MM.1S (cell line): ENCODE measurements around the gene CRYM.

ENCODE experiments used
- EZH2 ChIP-seq: fragments of 300-600 bp; sonication (generic); optimal IDR thresholded peaks from 2 replicates; pipeline ENCODE3; 2017; ENCODE audit warnings: low read depth, mild to moderate bottlenecking, antibody characterized with exemption, low read length, mixed read lengths
- EZH2phosphoT487 ChIP-seq: fragments of 300-600 bp; sonication (generic); IDR thresholded peaks from 2 replicates; pipeline ENCODE4 v1.6.1; 2018; ENCODE audit warnings: antibody characterized with exemption, low read length
- TF ChIP-seq, protein P1 (sequence below): fragments of 300-600 bp; sonication (generic); IDR thresholded peaks from 2 replicates; pipeline ENCODE4 v1.5.1; 2016; ENCODE audit warnings: antibody characterized with exemption, low read length, mixed read lengths

DNA sequence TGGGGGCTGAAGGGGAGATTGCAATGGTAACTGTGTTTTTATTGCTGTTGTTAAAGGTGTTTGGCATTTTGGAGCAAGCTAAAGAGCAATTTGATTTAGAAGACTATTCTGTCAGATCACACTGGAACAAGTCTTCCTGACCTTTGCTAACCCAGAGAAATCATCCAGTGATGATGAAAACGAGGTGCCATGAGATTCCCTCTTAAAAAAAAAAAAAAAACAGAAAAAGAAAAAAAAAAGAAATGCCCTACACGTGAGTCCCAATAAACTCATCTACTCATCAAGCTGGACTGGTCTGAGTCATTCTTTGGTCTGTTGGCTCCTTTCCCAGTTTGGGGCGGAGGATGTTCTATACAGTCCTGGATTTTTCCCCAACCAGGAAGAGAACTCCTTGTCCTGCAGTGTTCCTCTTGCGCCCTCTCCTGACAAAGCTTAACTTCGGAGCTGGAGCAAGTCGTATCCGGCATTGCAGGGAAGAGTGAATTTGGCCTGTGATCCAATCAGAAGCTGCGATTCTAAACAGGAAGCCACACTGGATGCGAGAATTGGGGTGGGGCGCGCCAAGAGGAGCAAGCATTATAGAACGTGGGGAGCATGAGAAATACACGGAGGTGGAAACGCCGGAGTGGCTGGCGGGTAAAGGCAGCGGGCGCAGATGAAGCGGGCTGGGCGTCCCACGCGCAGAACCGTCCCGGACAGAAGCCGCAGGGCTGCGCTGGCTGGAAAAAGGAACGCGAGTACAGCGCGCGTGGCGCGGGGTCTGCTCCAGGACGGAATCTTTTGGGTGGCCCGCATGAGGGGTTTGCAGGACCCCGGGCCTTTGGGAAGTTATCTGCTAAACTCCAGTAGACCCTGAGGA is 22.4 kb upstream of the CRYM start:
- TF ChIP-seq, protein P1, sequence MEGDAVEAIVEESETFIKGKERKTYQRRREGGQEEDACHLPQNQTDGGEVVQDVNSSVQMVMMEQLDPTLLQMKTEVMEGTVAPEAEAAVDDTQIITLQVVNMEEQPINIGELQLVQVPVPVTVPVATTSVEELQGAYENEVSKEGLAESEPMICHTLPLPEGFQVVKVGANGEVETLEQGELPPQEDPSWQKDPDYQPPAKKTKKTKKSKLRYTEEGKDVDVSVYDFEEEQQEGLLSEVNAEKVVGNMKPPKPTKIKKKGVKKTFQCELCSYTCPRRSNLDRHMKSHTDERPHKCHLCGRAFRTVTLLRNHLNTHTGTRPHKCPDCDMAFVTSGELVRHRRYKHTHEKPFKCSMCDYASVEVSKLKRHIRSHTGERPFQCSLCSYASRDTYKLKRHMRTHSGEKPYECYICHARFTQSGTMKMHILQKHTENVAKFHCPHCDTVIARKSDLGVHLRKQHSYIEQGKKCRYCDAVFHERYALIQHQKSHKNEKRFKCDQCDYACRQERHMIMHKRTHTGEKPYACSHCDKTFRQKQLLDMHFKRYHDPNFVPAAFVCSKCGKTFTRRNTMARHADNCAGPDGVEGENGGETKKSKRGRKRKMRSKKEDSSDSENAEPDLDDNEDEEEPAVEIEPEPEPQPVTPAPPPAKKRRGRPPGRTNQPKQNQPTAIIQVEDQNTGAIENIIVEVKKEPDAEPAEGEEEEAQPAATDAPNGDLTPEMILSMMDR, result peak; percentile 54
- no peak for TF ChIP-seq EZH2phosphoT487
- no peak for TF ChIP-seq EZH2
